ENCODE data around the gene SETD2. TPM values are rescaled to one million over a fixed set of nuclear protein-coding genes. Genes with fewer than 3 reads are reported as not detected.

The SETD2 gene
- total RNA-seq, 1 experiment from 2014 or later, result 60.2 TPM

GRCh38 chr3:46976326-46977190 is 187.4 kb downstream of the SETD2 start, which contains the start of gene CCDC12:
Gene CCDC12, minus strand, starts transcription at chr3:46976745. Its CDS starts 13 bp downstream, at chr3:46976732.
- DNase-seq, result peak; percentile 98
- peaks cover 8% of the 10 kb centered on the region for H3K36me3 ChIP-seq (ENCODE audit: insufficient read depth, low read length)
- peaks cover 12% of the 10 kb centered on the region for H4K20me1 ChIP-seq (ENCODE audit: insufficient read depth, low read depth, low read length)
- peak within 1 kb of the TSS; percentile 98 for H3K9ac ChIP-seq (ENCODE audit: low read length)
- no peaks in the 10 kb centered on the region for H3K9me2 ChIP-seq (replicated peaks; ENCODE audit: insufficient read depth, low read length)
- H2AFZ ChIP-seq (ENCODE audit: low read length), result no peak within 1 kb of the TSS
- no peaks in the 10 kb centered on the region for H3K27me3 ChIP-seq (ENCODE audit: low read length)
- no peaks in the 10 kb centered on the region for H3K9me3 ChIP-seq (ENCODE audit: low read length)
- H3K4me1 ChIP-seq (ENCODE audit: low read length), result peaks cover 68% of the 10 kb centered on the region
- H3K4me2 ChIP-seq (ENCODE audit: low read depth, low read length, poor library complexity, severe bottlenecking), result peak within 1 kb of the TSS; percentile 99
- peak within 1 kb of the TSS; percentile 92 for H3K27ac ChIP-seq (ENCODE audit: low read length)
- peak within 1 kb of the TSS; percentile 95 for H3K4me3 ChIP-seq (ENCODE audit: low read length)
- H3K79me2 ChIP-seq (ENCODE audit: low read length), result peaks cover 75% of the 10 kb centered on the region

GRCh38 chr3:46974421-46975171 is 189.3 kb downstream of the SETD2 start:
- Histone ChIP-seq H3K9me3 (ENCODE audit: low read length) (no peaks in the 10 kb centered on the region), H3K36me3 (ENCODE audit: insufficient read depth, low read length) (peaks cover 25% of the 10 kb centered on the region), H3K9me2 (replicated peaks; ENCODE audit: insufficient read depth, low read length) (no peaks in the 10 kb centered on the region), H3K27ac (ENCODE audit: low read length) (peak overlapping the region; percentile 92), H3K4me3 (ENCODE audit: low read length) (peak overlapping the region; percentile 95), H3K27me3 (ENCODE audit: low read length) (no peaks in the 10 kb centered on the region), H3K4me1 (ENCODE audit: low read length) (peaks cover 77% of the 10 kb centered on the region), H3K79me2 (ENCODE audit: low read length) (peaks cover 79% of the 10 kb centered on the region), H2AFZ (ENCODE audit: low read length) (no peak overlapping the region), H4K20me1 (ENCODE audit: insufficient read depth, low read depth, low read length) (peaks cover 25% of the 10 kb centered on the region), H3K9ac (ENCODE audit: low read length) (peak overlapping the region; percentile 98), H3K4me2 (ENCODE audit: low read depth, low read length, poor library complexity, severe bottlenecking) (peak overlapping the region; percentile 73)
- DNase-seq, result peak; percentile 80

DNA sequence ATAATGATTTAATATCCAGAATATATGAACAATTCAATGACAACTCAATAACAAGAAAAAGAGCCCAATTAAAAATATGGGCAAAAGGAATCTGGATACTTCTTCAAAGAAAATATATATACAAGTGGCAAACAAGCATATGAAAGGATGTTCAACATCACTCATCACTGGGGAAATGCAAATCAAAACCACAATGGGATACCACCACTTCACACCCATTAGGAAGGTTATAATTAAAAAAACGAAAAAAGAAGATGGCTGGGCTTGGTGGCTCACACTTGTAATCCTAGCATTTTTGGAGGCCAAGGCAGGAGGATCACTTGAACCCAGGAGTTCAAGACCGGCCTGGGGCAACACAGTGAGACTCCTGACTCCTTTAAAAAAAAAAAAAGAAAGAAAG is 191.5 kb downstream of the SETD2 start:
- Histone ChIP-seq H3K79me2 (ENCODE audit: low read length) (peaks cover 88% of the 10 kb centered on the region), H3K9me3 (ENCODE audit: low read length) (no peaks in the 10 kb centered on the region), H3K27me3 (ENCODE audit: low read length) (no peaks in the 10 kb centered on the region), H3K27ac (ENCODE audit: low read length) (peak overlapping the region; percentile 92), H3K36me3 (ENCODE audit: insufficient read depth, low read length) (peaks cover 29% of the 10 kb centered on the region), H3K4me3 (ENCODE audit: low read length) (peak overlapping the region; percentile 41), H2AFZ (ENCODE audit: low read length) (no peak overlapping the region), H3K9me2 (replicated peaks; ENCODE audit: insufficient read depth, low read length) (no peaks in the 10 kb centered on the region), H3K9ac (ENCODE audit: low read length) (peak overlapping the region; percentile 66), H4K20me1 (ENCODE audit: insufficient read depth, low read depth, low read length) (peaks cover 47% of the 10 kb centered on the region), H3K4me2 (ENCODE audit: low read depth, low read length, poor library complexity, severe bottlenecking) (peak overlapping the region; percentile 84), H3K4me1 (ENCODE audit: low read length) (peaks cover 83% of the 10 kb centered on the region)
- DNase-seq, result peak; percentile 77

- peak overlapping the region; percentile 66 for H3K9ac ChIP-seq (ENCODE audit: low read length)
- peaks cover 95% of the 10 kb centered on the region for H3K79me2 ChIP-seq (ENCODE audit: low read length)
- peak overlapping the region; percentile 41 for H3K4me3 ChIP-seq (ENCODE audit: low read length)
- H2AFZ ChIP-seq (ENCODE audit: low read length), result no peak overlapping the region
- H3K9me2 ChIP-seq (replicated peaks; ENCODE audit: insufficient read depth, low read length), result no peaks in the 10 kb centered on the region
- H3K4me2 ChIP-seq (ENCODE audit: low read depth, low read length, poor library complexity, severe bottlenecking), result peak overlapping the region; percentile 84
- peaks cover 54% of the 10 kb centered on the region for H4K20me1 ChIP-seq (ENCODE audit: insufficient read depth, low read depth, low read length)
- DNase-seq, result peak; percentile 79
- peak overlapping the region; percentile 92 for H3K27ac ChIP-seq (ENCODE audit: low read length)
- no peaks in the 10 kb centered on the region for H3K9me3 ChIP-seq (ENCODE audit: low read length)
- no peaks in the 10 kb centered on the region for H3K27me3 ChIP-seq (ENCODE audit: low read length)
- H3K36me3 ChIP-seq (ENCODE audit: insufficient read depth, low read length), result peaks cover 29% of the 10 kb centered on the region
- H3K4me1 ChIP-seq (ENCODE audit: low read length), result peaks cover 85% of the 10 kb centered on the region
Measured at GRCh38 chr3:46971742-46972141, 192.2 kb downstream of the SETD2 start.

- H2AFZ ChIP-seq (ENCODE audit: low read length), result no peak overlapping the region
- peaks cover 58% of the 10 kb centered on the region for H4K20me1 ChIP-seq (ENCODE audit: insufficient read depth, low read depth, low read length)
- H3K4me3 ChIP-seq (ENCODE audit: low read length), result peak overlapping the region; percentile 41; the same call in 1 of the 2 replicates
- H3K4me1 ChIP-seq (ENCODE audit: low read length), result peaks cover 90% of the 10 kb centered on the region
- H3K9me2 ChIP-seq (replicated peaks; ENCODE audit: insufficient read depth, low read length), result no peaks in the 10 kb centered on the region
- no peaks in the 10 kb centered on the region for H3K27me3 ChIP-seq (ENCODE audit: low read length)
- H3K79me2 ChIP-seq (ENCODE audit: low read length), result peaks cover 97% of the 10 kb centered on the region
- DNase-seq, result no peak
- peak overlapping the region; percentile 66 for H3K9ac ChIP-seq (ENCODE audit: low read length)
- peak overlapping the region; percentile 84 for H3K4me2 ChIP-seq (ENCODE audit: low read depth, low read length, poor library complexity, severe bottlenecking)
- H3K27ac ChIP-seq (ENCODE audit: low read length), result peak overlapping the region; percentile 92
- peaks cover 29% of the 10 kb centered on the region for H3K36me3 ChIP-seq (ENCODE audit: insufficient read depth, low read length)
- no peaks in the 10 kb centered on the region for H3K9me3 ChIP-seq (ENCODE audit: low read length)
Measured at GRCh38 chr3:46971151-46971550, 192.8 kb downstream of the SETD2 start.

GRCh38 chr3:46970391-46971091 is 193.4 kb downstream of the SETD2 start:
- no peaks in the 10 kb centered on the region for H3K9me3 ChIP-seq (ENCODE audit: low read length)
- H4K20me1 ChIP-seq (ENCODE audit: insufficient read depth, low read depth, low read length), result peaks cover 62% of the 10 kb centered on the region
- peaks cover 33% of the 10 kb centered on the region for H3K36me3 ChIP-seq (ENCODE audit: insufficient read depth, low read length)
- H3K27ac ChIP-seq (ENCODE audit: low read length), result peak overlapping the region; percentile 92
- peaks cover 97% of the 10 kb centered on the region for H3K4me1 ChIP-seq (ENCODE audit: low read length)
- peak overlapping the region; percentile 41; the same call in 1 of the 2 replicates for H3K4me3 ChIP-seq (ENCODE audit: low read length)
- H3K79me2 ChIP-seq (ENCODE audit: low read length), result peaks cover 97% of the 10 kb centered on the region
- no peaks in the 10 kb centered on the region for H3K27me3 ChIP-seq (ENCODE audit: low read length)
- H3K9ac ChIP-seq (ENCODE audit: low read length), result peak overlapping the region; percentile 66
- no peaks in the 10 kb centered on the region for H3K9me2 ChIP-seq (replicated peaks; ENCODE audit: insufficient read depth, low read length)
- no peak for DNase-seq
- no peak overlapping the region for H2AFZ ChIP-seq (ENCODE audit: low read length)
- H3K4me2 ChIP-seq (ENCODE audit: low read depth, low read length, poor library complexity, severe bottlenecking), result peak overlapping the region; percentile 84

DNA sequence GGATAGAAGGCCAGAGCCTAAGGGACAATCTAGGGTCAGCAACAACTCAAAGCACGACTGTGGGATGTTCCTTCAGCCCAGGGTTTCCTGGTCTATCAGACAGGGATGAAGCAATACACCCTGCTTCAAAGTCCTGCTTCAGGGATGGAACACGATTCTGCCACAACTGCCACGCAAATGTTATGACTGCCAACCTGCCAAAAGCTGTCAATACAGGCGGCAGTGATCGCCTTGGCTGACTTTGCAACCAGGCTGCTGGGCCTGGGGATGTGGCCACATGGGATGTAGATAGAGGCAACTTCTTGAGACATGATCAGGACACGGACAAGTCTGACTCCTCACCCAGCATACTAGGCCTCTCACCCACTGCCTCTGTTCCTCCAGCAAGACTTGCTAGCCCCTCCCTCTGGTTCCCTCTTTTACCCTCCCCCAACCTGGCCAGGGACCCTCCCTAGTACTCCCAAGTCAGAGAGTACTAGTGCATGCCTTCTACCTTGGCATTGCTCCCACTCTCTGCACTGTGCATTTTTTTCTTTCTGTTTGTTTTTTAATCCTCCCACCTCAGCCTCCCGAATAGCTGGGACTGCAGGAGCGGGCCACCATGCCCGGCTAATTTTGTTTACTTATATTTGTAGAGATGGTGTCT is 195.0 kb downstream of the SETD2 start:
- Histone ChIP-seq H4K20me1 (ENCODE audit: insufficient read depth, low read depth, low read length) (peaks cover 66% of the 10 kb centered on the region), H3K9ac (ENCODE audit: low read length) (peak overlapping the region; percentile 31), H3K4me1 (ENCODE audit: low read length) (peaks cover 90% of the 10 kb centered on the region), H3K4me2 (ENCODE audit: low read depth, low read length, poor library complexity, severe bottlenecking) (peak overlapping the region; percentile 84), H3K4me3 (ENCODE audit: low read length) (no peak overlapping the region), H3K27me3 (ENCODE audit: low read length) (no peaks in the 10 kb centered on the region), H3K36me3 (ENCODE audit: insufficient read depth, low read length) (peaks cover 32% of the 10 kb centered on the region), H3K9me3 (ENCODE audit: low read length) (no peaks in the 10 kb centered on the region), H3K79me2 (ENCODE audit: low read length) (peaks cover 90% of the 10 kb centered on the region), H3K9me2 (replicated peaks; ENCODE audit: insufficient read depth, low read length) (no peaks in the 10 kb centered on the region), H3K27ac (ENCODE audit: low read length) (peak overlapping the region; percentile 92), H2AFZ (ENCODE audit: low read length) (no peak overlapping the region)
- DNase-seq, result no peak

All from Karpas-422 (cell line).